NCI-H146 treated with DMSO at 0.1 percent for 48 hours (cell line): ENCODE results near the gene PRPSAP2.
A peak's percentile ranks its signal among the peaks of the same experiment; 100 is the strongest.
"Not testable (repeated sequence)": the region's sequence is repeated elsewhere in the genome, so short reads cannot be mapped to it uniquely, and the experiment has no call there.

Source experiments
- DNase-seq: peaks from one replicate; lab custom pipeline; 2025; ENCODE audit not compliant: unreplicated experiment; lab: John Stamatoyannopoulos, UW

Gene PRPSAP2

GRCh38 chr17:18857864-18858566 lies at the start of gene PRPSAP2:
Gene PRPSAP2 (plus strand): TSS chr17:18858131. CDS start chr17:18865834, 7,703 bp downstream.
- DNase-seq, result peak; percentile 81

- not testable (repeated sequence) for DNase-seq
These were observed 42.0 kb upstream of the PRPSAP2 start for GRCh38 chr17:18815924-18816323.

- peak; percentile 18 for DNase-seq
These were observed 41.2 kb upstream of the PRPSAP2 start for GRCh38 chr17:18816489-18817371.

- DNase-seq, result not testable (repeated sequence)
These were observed 36.5 kb upstream of the PRPSAP2 start for GRCh38 chr17:18821430-18821829.

- DNase-seq, result not testable (repeated sequence)
These were observed 30.3 kb upstream of the PRPSAP2 start for GRCh38 chr17:18827613-18828012.

- DNase-seq, result no peak
These were observed 9.4 kb upstream of the PRPSAP2 start for GRCh38 chr17:18848501-18848900.

- no peak for DNase-seq
These were observed 7.3 kb upstream of the PRPSAP2 start for GRCh38 chr17:18850679-18851078.

GRCh38 chr17:18851201-18851600 lies 6.7 kb upstream of the PRPSAP2 start:
- no peak for DNase-seq

GRCh38 chr17:18854956-18855355 lies 3.0 kb upstream of the PRPSAP2 start:
- no peak for DNase-seq

- DNase-seq, result peak; percentile 91
These were observed 1.9 kb upstream of the PRPSAP2 start for GRCh38 chr17:18855831-18856569.

- DNase-seq, result no peak
These were observed 1.4 kb upstream of the PRPSAP2 start for GRCh38 chr17:18856570-18856915.

GRCh38 chr17:18858567-18859245 lies 775 bp downstream of the PRPSAP2 start:
- DNase-seq, result no peak

- no peak for DNase-seq
These were observed 1.3 kb downstream of the PRPSAP2 start for GRCh38 chr17:18859256-18859655.

GRCh38 chr17:18860161-18860972 lies 2.4 kb downstream of the PRPSAP2 start:
- no peak for DNase-seq

GRCh38 chr17:18862011-18862410 lies 4.1 kb downstream of the PRPSAP2 start:
- no peak for DNase-seq

- DNase-seq, result not testable (repeated sequence)
These were observed 7.1 kb downstream of the PRPSAP2 start for GRCh38 chr17:18864996-18865395.

GRCh38 chr17:18866866-18867813 lies 9.2 kb downstream of the PRPSAP2 start:
- no peak for DNase-seq

GRCh38 chr17:18877104-18877645 lies 19.2 kb downstream of the PRPSAP2 start:
- DNase-seq, result no peak
